Ishikawa (cell line): ENCODE measurements around the gene CAPZA1.

Source experiments
- CEBPB ChIP-seq: IDR thresholded peaks from 2 replicates; pipeline ENCODE4 v1.6.1; 2012
- CREB1 ChIP-seq: IDR thresholded peaks from 2 replicates; pipeline ENCODE4 v1.6.1; 2012; ENCODE audit warnings: low read depth
- EGR1 ChIP-seq: IDR thresholded peaks from 2 replicates; pipeline ENCODE4 v1.6.1; 2012
- EP300 ChIP-seq: IDR thresholded peaks from 2 replicates; pipeline ENCODE4 v1.6.1; 2012; ENCODE audit warnings: borderline replicate concordance
- FOXM1 ChIP-seq: IDR thresholded peaks from 2 replicates; pipeline ENCODE4 v1.6.1; 2012; ENCODE audit warnings: low read depth, borderline replicate concordance
- NFIC ChIP-seq: IDR thresholded peaks from 2 replicates; pipeline ENCODE4 v1.6.1; 2012
- RAD21 ChIP-seq: IDR thresholded peaks from 2 replicates; pipeline ENCODE4 v1.6.1; 2012; ENCODE audit warnings: low read depth
- TAF1 ChIP-seq: IDR thresholded peaks from 2 replicates; pipeline ENCODE4 v1.6.1; 2012; ENCODE audit warnings: low read depth, mild to moderate bottlenecking
- TCF12 ChIP-seq: IDR thresholded peaks from 2 replicates; pipeline ENCODE4 v1.6.1; 2012; ENCODE audit warnings: low read depth
- TEAD4 ChIP-seq: IDR thresholded peaks from 2 replicates; pipeline ENCODE4 v1.6.1; 2012
- YY1 ChIP-seq: IDR thresholded peaks from 2 replicates; pipeline ENCODE4 v1.6.1; 2012; ENCODE audit warnings: low read depth
- ZBTB7A ChIP-seq: IDR thresholded peaks from 2 replicates; pipeline ENCODE4 v1.6.1; 2012; ENCODE audit warnings: low read depth
- TF ChIP-seq, protein P1 (sequence below): IDR thresholded peaks from 2 replicates; pipeline ENCODE4 v1.6.1; 2012
- TF ChIP-seq, protein P2 (sequence below): IDR thresholded peaks from 2 replicates; pipeline ENCODE4 v1.6.1; 2012; ENCODE audit warnings: low read depth, mild to moderate bottlenecking
- TF ChIP-seq, protein P3 (sequence below): IDR thresholded peaks from 2 replicates; pipeline ENCODE4 v1.6.1; 2012

The CAPZA1 gene

DNA sequence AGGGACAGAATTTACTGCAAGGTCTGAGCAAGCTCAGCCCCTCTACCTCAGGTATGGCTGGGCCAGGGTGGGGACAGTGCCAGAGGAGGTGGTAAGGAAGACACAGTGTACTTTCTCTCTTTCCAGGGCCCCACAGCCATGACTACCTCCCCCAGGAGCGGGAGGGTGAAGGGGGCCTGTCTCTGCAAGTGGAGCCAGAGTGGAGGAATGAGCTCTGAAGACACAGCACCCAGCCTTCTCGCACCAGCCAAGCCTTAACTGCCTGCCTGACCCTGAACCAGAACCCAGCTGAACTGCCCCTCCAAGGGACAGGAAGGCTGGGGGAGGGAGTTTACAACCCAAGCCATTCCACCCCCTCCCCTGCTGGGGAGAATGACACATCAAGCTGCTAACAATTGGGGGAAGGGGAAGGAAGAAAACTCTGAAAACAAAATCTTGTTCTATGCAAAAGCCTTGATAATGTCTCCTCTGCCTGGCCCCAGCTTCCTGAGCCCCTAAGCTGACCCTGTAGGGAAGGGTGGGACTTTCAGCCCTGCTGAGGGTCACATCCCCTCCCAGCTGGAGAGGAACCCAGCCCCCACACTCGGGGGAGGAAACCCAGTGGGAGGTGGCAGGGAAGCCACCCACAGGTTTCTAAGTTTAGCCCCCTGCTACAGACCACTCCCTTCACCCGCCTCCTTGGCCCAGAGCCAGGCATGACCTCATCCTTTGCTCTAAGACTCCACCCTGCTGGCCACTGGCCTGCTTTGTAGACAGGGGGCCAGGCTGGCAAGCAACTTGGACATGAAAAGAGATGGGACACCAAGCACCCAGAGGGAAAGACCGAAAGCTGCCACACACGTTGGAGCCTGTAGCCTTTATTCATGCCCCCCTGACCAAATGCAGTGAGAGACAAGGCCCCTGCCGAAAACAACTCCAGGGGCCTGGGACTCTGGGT lies 80.9 kb downstream of the CAPZA1 start:
- TF ChIP-seq, protein P1, sequence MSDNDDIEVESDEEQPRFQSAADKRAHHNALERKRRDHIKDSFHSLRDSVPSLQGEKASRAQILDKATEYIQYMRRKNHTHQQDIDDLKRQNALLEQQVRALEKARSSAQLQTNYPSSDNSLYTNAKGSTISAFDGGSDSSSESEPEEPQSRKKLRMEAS: no peak; the same call in 1 of the 2 replicates
- TF ChIP-seq EGR1: peak; percentile 97
- peak; percentile 78 for TF ChIP-seq TCF12
- peak; percentile 98 for TF ChIP-seq NFIC
- TF ChIP-seq, protein P2, sequence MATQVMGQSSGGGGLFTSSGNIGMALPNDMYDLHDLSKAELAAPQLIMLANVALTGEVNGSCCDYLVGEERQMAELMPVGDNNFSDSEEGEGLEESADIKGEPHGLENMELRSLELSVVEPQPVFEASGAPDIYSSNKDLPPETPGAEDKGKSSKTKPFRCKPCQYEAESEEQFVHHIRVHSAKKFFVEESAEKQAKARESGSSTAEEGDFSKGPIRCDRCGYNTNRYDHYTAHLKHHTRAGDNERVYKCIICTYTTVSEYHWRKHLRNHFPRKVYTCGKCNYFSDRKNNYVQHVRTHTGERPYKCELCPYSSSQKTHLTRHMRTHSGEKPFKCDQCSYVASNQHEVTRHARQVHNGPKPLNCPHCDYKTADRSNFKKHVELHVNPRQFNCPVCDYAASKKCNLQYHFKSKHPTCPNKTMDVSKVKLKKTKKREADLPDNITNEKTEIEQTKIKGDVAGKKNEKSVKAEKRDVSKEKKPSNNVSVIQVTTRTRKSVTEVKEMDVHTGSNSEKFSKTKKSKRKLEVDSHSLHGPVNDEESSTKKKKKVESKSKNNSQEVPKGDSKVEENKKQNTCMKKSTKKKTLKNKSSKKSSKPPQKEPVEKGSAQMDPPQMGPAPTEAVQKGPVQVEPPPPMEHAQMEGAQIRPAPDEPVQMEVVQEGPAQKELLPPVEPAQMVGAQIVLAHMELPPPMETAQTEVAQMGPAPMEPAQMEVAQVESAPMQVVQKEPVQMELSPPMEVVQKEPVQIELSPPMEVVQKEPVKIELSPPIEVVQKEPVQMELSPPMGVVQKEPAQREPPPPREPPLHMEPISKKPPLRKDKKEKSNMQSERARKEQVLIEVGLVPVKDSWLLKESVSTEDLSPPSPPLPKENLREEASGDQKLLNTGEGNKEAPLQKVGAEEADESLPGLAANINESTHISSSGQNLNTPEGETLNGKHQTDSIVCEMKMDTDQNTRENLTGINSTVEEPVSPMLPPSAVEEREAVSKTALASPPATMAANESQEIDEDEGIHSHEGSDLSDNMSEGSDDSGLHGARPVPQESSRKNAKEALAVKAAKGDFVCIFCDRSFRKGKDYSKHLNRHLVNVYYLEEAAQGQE: no peak
- TF ChIP-seq CREB1: no peak
- no peak for TF ChIP-seq CEBPB
- TF ChIP-seq, protein P3, sequence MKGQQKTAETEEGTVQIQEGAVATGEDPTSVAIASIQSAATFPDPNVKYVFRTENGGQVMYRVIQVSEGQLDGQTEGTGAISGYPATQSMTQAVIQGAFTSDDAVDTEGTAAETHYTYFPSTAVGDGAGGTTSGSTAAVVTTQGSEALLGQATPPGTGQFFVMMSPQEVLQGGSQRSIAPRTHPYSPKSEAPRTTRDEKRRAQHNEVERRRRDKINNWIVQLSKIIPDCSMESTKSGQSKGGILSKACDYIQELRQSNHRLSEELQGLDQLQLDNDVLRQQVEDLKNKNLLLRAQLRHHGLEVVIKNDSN: no peak
- TF ChIP-seq TEAD4: no peak; the same call in 1 of the 2 replicates
- no peak for TF ChIP-seq YY1
- TF ChIP-seq EP300: peak; percentile 59; the same call in 1 of the 2 replicates
- TF ChIP-seq RAD21: peak; percentile 0; the same call in 1 of the 2 replicates
- peak; percentile 85 for TF ChIP-seq ZBTB7A
- TF ChIP-seq FOXM1: no peak; the same call in 1 of the 2 replicates
- no peak for TF ChIP-seq TAF1

DNA sequence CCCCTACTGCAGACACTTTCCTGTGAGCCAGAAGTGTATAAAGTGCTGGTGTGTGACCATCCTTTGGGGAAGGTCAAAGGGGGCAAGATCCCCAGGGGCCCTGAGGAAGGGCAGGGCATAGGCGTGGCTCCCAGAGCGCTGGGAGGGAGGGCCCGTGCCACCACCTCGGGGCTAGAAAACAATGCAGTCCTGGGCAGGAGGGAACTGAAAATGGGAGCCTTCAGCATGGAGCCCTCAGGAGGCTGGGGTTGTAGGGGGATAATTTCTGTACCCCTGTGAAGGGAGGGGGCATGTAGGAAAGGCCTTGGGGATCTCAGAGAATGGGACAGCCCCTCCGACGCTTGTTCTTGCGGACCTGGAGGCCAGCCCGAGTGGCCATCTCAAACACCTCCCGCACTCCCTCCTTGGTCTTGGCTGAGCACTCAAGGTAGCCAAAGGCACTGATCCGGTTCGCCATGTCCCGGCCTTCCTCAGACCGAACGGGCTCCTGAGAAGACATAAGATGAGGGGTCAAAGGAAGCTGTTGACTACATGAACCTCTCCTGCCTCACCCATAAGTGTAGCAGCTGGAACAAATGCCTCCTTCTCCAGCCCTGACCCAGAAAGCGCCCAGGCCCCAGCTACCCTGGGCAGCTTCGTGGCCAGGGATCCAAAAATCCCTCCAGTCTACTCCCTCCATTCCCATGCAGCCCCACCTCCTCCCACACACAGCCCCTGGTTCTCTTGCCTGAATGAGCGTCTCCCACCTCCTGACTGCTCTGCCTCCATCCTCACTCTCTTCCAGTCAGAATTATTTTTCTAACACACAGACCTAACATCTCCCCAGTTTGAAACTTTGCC lies 81.8 kb downstream of the CAPZA1 start:
- TF ChIP-seq EGR1: no peak
- no peak for TF ChIP-seq TEAD4
- TF ChIP-seq CREB1: no peak
- TF ChIP-seq, protein P1: no peak
- TF ChIP-seq TCF12: no peak
- TF ChIP-seq EP300: no peak
- no peak for TF ChIP-seq FOXM1
- TF ChIP-seq, protein P2: no peak
- TF ChIP-seq ZBTB7A: no peak
- TF ChIP-seq YY1: no peak
- no peak for TF ChIP-seq TAF1
- TF ChIP-seq, protein P3: no peak
- TF ChIP-seq RAD21: no peak
- TF ChIP-seq NFIC: no peak

DNA sequence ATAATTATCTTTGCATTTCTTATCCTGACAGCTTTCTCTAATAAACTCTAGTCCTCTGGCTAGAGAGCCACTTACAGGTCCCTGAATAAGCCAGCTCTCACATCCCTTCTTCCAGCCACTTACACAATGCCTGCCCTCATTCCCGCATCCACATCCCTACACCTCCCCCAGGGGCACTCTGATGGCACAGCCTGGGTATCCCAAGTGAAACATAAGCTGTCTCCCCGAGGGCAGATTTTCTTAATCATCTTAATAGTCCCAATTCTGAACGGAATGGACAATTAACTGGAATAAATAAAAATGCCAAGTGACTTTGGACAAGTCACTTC lies 82.4 kb downstream of the CAPZA1 start:
- TF ChIP-seq FOXM1: no peak
- TF ChIP-seq, protein P1: no peak
- no peak for TF ChIP-seq EP300
- no peak for TF ChIP-seq TAF1
- no peak for TF ChIP-seq TEAD4
- no peak for TF ChIP-seq CREB1
- no peak for TF ChIP-seq YY1
- TF ChIP-seq TCF12: no peak
- TF ChIP-seq EGR1: no peak
- TF ChIP-seq CEBPB: no peak
- TF ChIP-seq RAD21: no peak
- TF ChIP-seq, protein P2: no peak
- no peak for TF ChIP-seq NFIC
- TF ChIP-seq, protein P3: no peak
- TF ChIP-seq ZBTB7A: no peak
